Astrocyte of the spinal cord (primary cell): ENCODE data around the gene WNT3A.

ENCODE experiments used
- DNase-seq: peaks from one replicate; pipeline ENCODE4 v3.0.0; 2011; ENCODE audit warnings: low read depth, low spot score
- H3K4me3 ChIP-seq: 2 replicates; pipeline ENCODE4 v1.5.1; 2011; ENCODE audit warnings: low read depth, mild to moderate bottlenecking, low read length, moderate library complexity
- CTCF ChIP-seq: IDR thresholded peaks from 2 replicates; pipeline ENCODE4 v1.5.1; 2012; ENCODE audit warnings: low read depth, mild to moderate bottlenecking, low read length, inconsistent platforms
- in situ Hi-C: cut with HindIII; loops from 2 replicates; pipeline ENCODE4 v1.10.0; 2017; ENCODE audit warnings: low sequenced_read_pairs

The WNT3A gene

GRCh38 chr1:228033376-228033775 lies 26.6 kb downstream of the WNT3A start:
- in situ Hi-C loops = no loop called here
- no peak for DNase-seq
- no peak for TF ChIP-seq CTCF
- H3K4me3 ChIP-seq = no peak overlapping the region

GRCh38 chr1:228034954-228035837 lies 28.4 kb downstream of the WNT3A start:
- in situ Hi-C loops = no loop called here
- no peak overlapping the region for H3K4me3 ChIP-seq
- no peak for TF ChIP-seq CTCF
- DNase-seq = no peak

- H3K4me3 ChIP-seq = no peak overlapping the region
- in situ Hi-C loops = no loop called here
Measured at GRCh38 chr1:228035844-228036243, 29.0 kb downstream of the WNT3A start.

GRCh38 chr1:228036701-228037231 lies 30.0 kb downstream of the WNT3A start:
- H3K4me3 ChIP-seq = no peak overlapping the region
- no peak for DNase-seq
- in situ Hi-C loops = no loop called here

More at GRCh38 chr1:228035844-228036243, 29.0 kb downstream of the WNT3A start:
- no peak for DNase-seq
- no peak for TF ChIP-seq CTCF

GRCh38 chr1:228037401-228038386 lies 30.9 kb downstream of the WNT3A start:
- no peak for DNase-seq
- H3K4me3 ChIP-seq = no peak overlapping the region
- in situ Hi-C loops = no loop called here
- no peak for TF ChIP-seq CTCF

More at GRCh38 chr1:228036701-228037231, 30.0 kb downstream of the WNT3A start:
- no peak for TF ChIP-seq CTCF

GRCh38 chr1:228038387-228039005 lies 31.7 kb downstream of the WNT3A start:
- no peak for TF ChIP-seq CTCF
- H3K4me3 ChIP-seq = no peak overlapping the region
- in situ Hi-C loops = no loop called here
- DNase-seq = no peak
